GM19438 (cell line): ENCODE results near the gene NUP205.

Experiments
- ATAC-seq: cut with Tn5 transposase; IDR thresholded peaks from one replicate; pipeline ENCODE4 v1.9.1; 2021; ENCODE audit warnings: low read depth; ENCODE audit not compliant: unreplicated experiment

Gene NUP205

GRCh38 chr7:135557455-135558336 is at the start of gene NUP205:
TSS of gene NUP205 (plus strand) at chr7:135557917. CDS start at chr7:135557945, 28 bp downstream.
- peak; percentile 62 for ATAC-seq

- no peak for ATAC-seq
Observed at GRCh38 chr7:135508883-135509588, 48.7 kb upstream of the NUP205 start.

- ATAC-seq = no peak
Observed at GRCh38 chr7:135509589-135509838, 48.2 kb upstream of the NUP205 start.

GRCh38 chr7:135509839-135510591 is 47.7 kb upstream of the NUP205 start, which contains the start of gene CNOT4:
TSS of gene CNOT4 (minus strand) at chr7:135510102. CDS start at chr7:135438331, 71,771 bp downstream.
- peak; percentile 93 for ATAC-seq

- no peak for ATAC-seq
Observed at GRCh38 chr7:135510592-135511183, 47.0 kb upstream of the NUP205 start.

- ATAC-seq = no peak
Observed at GRCh38 chr7:135512135-135512887, 45.4 kb upstream of the NUP205 start.

GRCh38 chr7:135514856-135515255 is 42.9 kb upstream of the NUP205 start:
- no peak for ATAC-seq

- no peak for ATAC-seq
Observed at GRCh38 chr7:135517060-135517459, 40.7 kb upstream of the NUP205 start.

- ATAC-seq = no peak
Observed at GRCh38 chr7:135518748-135519147, 39.0 kb upstream of the NUP205 start.

- no peak for ATAC-seq
Observed at GRCh38 chr7:135519233-135519688, 38.5 kb upstream of the NUP205 start.

- ATAC-seq = no peak
Observed at GRCh38 chr7:135519871-135520270, 37.8 kb upstream of the NUP205 start.

- no peak for ATAC-seq
Observed at GRCh38 chr7:135522509-135522908, 35.2 kb upstream of the NUP205 start.

GRCh38 chr7:135523146-135523545 is 34.6 kb upstream of the NUP205 start:
- no peak for ATAC-seq

- no peak for ATAC-seq
Observed at GRCh38 chr7:135525426-135525825, 32.3 kb upstream of the NUP205 start.

GRCh38 chr7:135527025-135527424 is 30.7 kb upstream of the NUP205 start:
- ATAC-seq = no peak

- no peak for ATAC-seq
Observed at GRCh38 chr7:135536150-135536549, 21.6 kb upstream of the NUP205 start.

- no peak for ATAC-seq
Observed at GRCh38 chr7:135537453-135537852, 20.3 kb upstream of the NUP205 start.

- ATAC-seq = no peak
Observed at GRCh38 chr7:135537905-135538304, 19.8 kb upstream of the NUP205 start.

- no peak for ATAC-seq
Observed at GRCh38 chr7:135538376-135538775, 19.3 kb upstream of the NUP205 start.

GRCh38 chr7:135539629-135540028 is 18.1 kb upstream of the NUP205 start:
- ATAC-seq = no peak
